ENCODE measurements around the gene PNO1.

DNA sequence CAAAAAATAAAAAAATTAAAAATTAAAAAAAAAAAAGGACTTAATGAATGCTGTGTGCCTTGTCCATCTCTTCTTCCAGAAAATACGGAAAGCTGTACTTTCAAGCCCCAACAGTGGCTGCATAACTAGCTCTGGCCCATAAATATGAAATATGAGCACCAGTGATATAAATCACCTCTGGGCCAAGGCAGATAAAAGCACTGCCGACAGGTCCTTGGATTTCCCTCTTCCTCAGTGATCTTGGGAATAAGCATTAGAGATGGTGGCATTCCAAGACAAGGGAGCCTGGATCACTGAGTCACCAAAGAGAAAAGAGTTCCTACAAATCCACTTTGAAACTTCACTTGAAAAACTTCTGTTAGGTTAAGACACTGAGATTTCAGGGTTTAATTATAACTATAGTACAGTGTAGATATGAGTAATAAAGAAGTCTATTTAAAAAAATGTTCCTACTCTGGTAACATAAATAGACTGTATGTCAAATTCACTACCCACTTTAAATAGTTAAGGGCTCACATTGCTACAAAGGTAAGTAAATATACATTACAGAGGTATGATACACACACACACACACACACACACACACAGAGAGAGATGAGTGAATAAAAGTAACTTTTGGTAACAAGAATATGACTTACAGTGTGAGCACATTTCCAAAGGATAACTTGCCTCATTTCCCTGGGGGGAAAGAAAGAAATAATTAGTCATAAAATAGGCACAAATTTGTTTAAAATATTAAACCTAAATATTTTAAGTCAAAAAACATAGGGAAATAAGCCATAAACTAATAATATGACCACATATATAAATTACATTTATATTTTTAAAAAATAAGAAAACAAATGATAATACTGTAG is 59.0 kb downstream of the PNO1 start:
- TF ChIP-seq BHLHE40 (IDR thresholded peaks at IDR 0.05; ENCODE audit: borderline replicate concordance), result no peak
- TF ChIP-seq FOXK2 (IDR thresholded peaks at IDR 0.05), result no peak
- TF ChIP-seq L3MBTL2 (conservative IDR thresholded peaks at IDR 0.05), result no peak
- no peak for TF ChIP-seq TARDBP (IDR thresholded peaks at IDR 0.05)
- TF ChIP-seq NFRKB (IDR thresholded peaks at IDR 0.05), result no peak
- TF ChIP-seq SP1 (IDR thresholded peaks at IDR 0.05), result no peak
- TF ChIP-seq FOXA1 (IDR thresholded peaks at IDR 0.05), result no peak
- TF ChIP-seq HDGF (IDR thresholded peaks at IDR 0.05; ENCODE audit: borderline replicate concordance), result no peak
- TF ChIP-seq PKNOX1 (IDR thresholded peaks at IDR 0.05), result peak; percentile 95
- TF ChIP-seq SUZ12 (IDR thresholded peaks at IDR 0.05), result no peak
